ENCODE data around the gene SSU72.

GRCh38 chr1:1597275-1597930, 22.7 kb upstream of the SSU72 start:
- TF ChIP-seq CTCF (IDR thresholded peaks at IDR 0.05; ENCODE audit: borderline replicate concordance, extremely low read depth, low read length, poor library complexity, severe bottlenecking) (peak; percentile 41), EZH2 (IDR thresholded peaks at IDR 0.05; ENCODE audit: borderline replicate concordance, low read depth, low read length, severe bottlenecking) (no peak)
